ENCODE data around the gene ZMIZ1. TPM values are rescaled to one million over a fixed set of nuclear protein-coding genes. Genes with fewer than 3 reads are reported as not detected.
A peak's percentile ranks its signal among the peaks of the same experiment; 100 is the strongest.
"Not testable (repeated sequence)": the region's sequence is repeated elsewhere in the genome, so short reads cannot be mapped to it uniquely, and the experiment has no call there.

The ZMIZ1 gene
- total RNA-seq, 1 donor from 2014 or later, result 14.7 TPM

- DNase-seq (ENCODE audit: low read depth in 2 of 2), result no peak
These were observed 249.6 kb downstream of the ZMIZ1 start for GRCh38 chr10:79318369-79318768.

GRCh38 chr10:79319115-79319771 lies 250.5 kb downstream of the ZMIZ1 start:
- no peak for DNase-seq (ENCODE audit: low read depth in 2 of 2)

GRCh38 chr10:79320316-79320715 lies 251.6 kb downstream of the ZMIZ1 start:
- DNase-seq (ENCODE audit: low read depth in 2 of 2), result no peak

GRCh38 chr10:79320820-79321493 lies 252.2 kb downstream of the ZMIZ1 start:
- DNase-seq (ENCODE audit: low read depth in 2 of 2), result peak in 1 of 2 donors; percentile 50

- DNase-seq (ENCODE audit: low read depth in 2 of 2), result no peak
These were observed 252.7 kb downstream of the ZMIZ1 start for GRCh38 chr10:79321494-79321882.

GRCh38 chr10:79321951-79322350 lies 253.2 kb downstream of the ZMIZ1 start:
- no peak for DNase-seq (ENCODE audit: low read depth in 2 of 2)

- DNase-seq (ENCODE audit: low read depth in 2 of 2), result peak in 1 of 2 donors; percentile 67
These were observed 254.1 kb downstream of the ZMIZ1 start for GRCh38 chr10:79322616-79323543.

GRCh38 chr10:79323602-79324001 lies 254.8 kb downstream of the ZMIZ1 start:
- DNase-seq (ENCODE audit: low read depth in 2 of 2), result no peak

- no peak for DNase-seq (ENCODE audit: low read depth in 2 of 2)
These were observed 255.4 kb downstream of the ZMIZ1 start for GRCh38 chr10:79324032-79324695.

GRCh38 chr10:79326361-79327089 lies 257.8 kb downstream of the ZMIZ1 start:
- DNase-seq (ENCODE audit: low read depth in 2 of 2), result no peak

GRCh38 chr10:79327090-79327457 lies 258.3 kb downstream of the ZMIZ1 start:
- DNase-seq (ENCODE audit: low read depth in 2 of 2), result no peak

GRCh38 chr10:79328147-79328701 lies 259.5 kb downstream of the ZMIZ1 start:
- no peak for DNase-seq (ENCODE audit: low read depth in 2 of 2)

- DNase-seq (ENCODE audit: low read depth in 2 of 2), result peak in 1 of 2 donors; percentile 19
These were observed 260.2 kb downstream of the ZMIZ1 start for GRCh38 chr10:79328737-79329504.

- DNase-seq (ENCODE audit: low read depth in 2 of 2), result no peak
These were observed 260.8 kb downstream of the ZMIZ1 start for GRCh38 chr10:79329529-79329928.

GRCh38 chr10:79331226-79331625 lies 262.5 kb downstream of the ZMIZ1 start:
- no peak for DNase-seq (ENCODE audit: low read depth in 2 of 2)

GRCh38 chr10:79331709-79332108 lies 262.9 kb downstream of the ZMIZ1 start:
- peak; percentile 23 to 68 for DNase-seq (ENCODE audit: low read depth in 2 of 2)

GRCh38 chr10:79332610-79333315 lies 264.0 kb downstream of the ZMIZ1 start:
- not testable (repeated sequence) for DNase-seq (ENCODE audit: low read depth in 2 of 2)

GRCh38 chr10:79333513-79333912 lies 264.7 kb downstream of the ZMIZ1 start:
- DNase-seq (ENCODE audit: low read depth in 2 of 2), result no peak

- no peak for DNase-seq (ENCODE audit: low read depth in 2 of 2)
These were observed 265.8 kb downstream of the ZMIZ1 start for GRCh38 chr10:79334573-79334972.

Data from lung microvascular endothelial cell (primary cell).